PFSK-1 (cell line): ENCODE results near the gene WIPF3.

Experiments
- FOXP2 ChIP-seq: optimal IDR thresholded peaks from 2 replicates; pipeline ENCODE3; 2011; ENCODE audit warnings: borderline replicate concordance, control low read depth, inconsistent platforms; ENCODE audit not compliant: insufficient read depth; ENCODE audit errors: extremely low read length, extremely low read depth
- POLR2AphosphoS5 ChIP-seq: IDR thresholded peaks from 2 replicates; pipeline ENCODE4 v1.6.1; 2012; ENCODE audit warnings: low read depth, mild to moderate bottlenecking, control low read depth, low read length, moderate library complexity
- SIN3A ChIP-seq: IDR thresholded peaks from 2 replicates; pipeline ENCODE4 v1.6.1; 2012; ENCODE audit warnings: mild to moderate bottlenecking, low read length, moderate library complexity, borderline replicate concordance; ENCODE audit not compliant: insufficient read depth
- TAF1 ChIP-seq: IDR thresholded peaks from 2 replicates; pipeline ENCODE4 v1.6.1; 2012; ENCODE audit warnings: low read length, control low read depth, borderline replicate concordance; ENCODE audit not compliant: insufficient read depth
- TF ChIP-seq, protein P1 (sequence below), 2 experiments: IDR thresholded peaks; 2 replicates each; pipeline versions ENCODE4 v1.6.1 to v1.8.0; 2011 to 2012; ENCODE audit warnings: low read depth in 2 of 2, low read length in 2 of 2, control low read depth in 1 of 2, inconsistent platforms in 1 of 2, mild to moderate bottlenecking in 1 of 2, moderate library complexity in 1 of 2; ENCODE audit not compliant: insufficient read depth in 1 of 2

The WIPF3 gene

DNA sequence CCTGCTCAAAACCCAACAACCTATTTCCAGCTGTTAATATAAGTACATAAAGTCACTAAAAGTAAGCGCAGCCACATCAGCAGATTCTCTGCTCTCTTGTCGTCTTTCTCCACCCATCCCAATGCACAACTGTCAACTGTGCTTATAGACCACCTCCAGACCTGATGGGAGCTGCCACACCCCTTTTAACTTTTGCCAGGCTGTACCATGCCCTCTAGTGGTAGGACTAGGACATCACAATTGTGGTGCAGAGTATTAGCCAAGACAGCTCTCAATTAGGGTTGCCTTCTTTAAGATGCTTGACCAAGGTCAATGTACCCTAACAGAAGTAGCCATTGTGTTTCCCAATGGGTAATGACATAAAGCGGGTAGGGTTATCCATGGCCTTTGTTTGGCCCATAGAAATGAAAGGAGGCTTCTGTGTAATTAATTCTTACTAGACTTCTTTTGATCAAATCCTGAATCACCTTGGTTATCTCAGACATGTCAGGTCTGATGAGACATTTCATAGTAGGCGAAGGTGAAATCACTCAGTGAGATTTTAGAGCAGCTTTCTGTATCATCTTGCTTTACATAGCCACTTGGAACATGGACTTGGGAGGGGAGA is 115.2 kb downstream of the WIPF3 start:
- TF ChIP-seq SIN3A (no peak), TAF1 (no peak), FOXP2 (no peak), POLR2AphosphoS5 (no peak)
- TF ChIP-seq, protein P1, sequence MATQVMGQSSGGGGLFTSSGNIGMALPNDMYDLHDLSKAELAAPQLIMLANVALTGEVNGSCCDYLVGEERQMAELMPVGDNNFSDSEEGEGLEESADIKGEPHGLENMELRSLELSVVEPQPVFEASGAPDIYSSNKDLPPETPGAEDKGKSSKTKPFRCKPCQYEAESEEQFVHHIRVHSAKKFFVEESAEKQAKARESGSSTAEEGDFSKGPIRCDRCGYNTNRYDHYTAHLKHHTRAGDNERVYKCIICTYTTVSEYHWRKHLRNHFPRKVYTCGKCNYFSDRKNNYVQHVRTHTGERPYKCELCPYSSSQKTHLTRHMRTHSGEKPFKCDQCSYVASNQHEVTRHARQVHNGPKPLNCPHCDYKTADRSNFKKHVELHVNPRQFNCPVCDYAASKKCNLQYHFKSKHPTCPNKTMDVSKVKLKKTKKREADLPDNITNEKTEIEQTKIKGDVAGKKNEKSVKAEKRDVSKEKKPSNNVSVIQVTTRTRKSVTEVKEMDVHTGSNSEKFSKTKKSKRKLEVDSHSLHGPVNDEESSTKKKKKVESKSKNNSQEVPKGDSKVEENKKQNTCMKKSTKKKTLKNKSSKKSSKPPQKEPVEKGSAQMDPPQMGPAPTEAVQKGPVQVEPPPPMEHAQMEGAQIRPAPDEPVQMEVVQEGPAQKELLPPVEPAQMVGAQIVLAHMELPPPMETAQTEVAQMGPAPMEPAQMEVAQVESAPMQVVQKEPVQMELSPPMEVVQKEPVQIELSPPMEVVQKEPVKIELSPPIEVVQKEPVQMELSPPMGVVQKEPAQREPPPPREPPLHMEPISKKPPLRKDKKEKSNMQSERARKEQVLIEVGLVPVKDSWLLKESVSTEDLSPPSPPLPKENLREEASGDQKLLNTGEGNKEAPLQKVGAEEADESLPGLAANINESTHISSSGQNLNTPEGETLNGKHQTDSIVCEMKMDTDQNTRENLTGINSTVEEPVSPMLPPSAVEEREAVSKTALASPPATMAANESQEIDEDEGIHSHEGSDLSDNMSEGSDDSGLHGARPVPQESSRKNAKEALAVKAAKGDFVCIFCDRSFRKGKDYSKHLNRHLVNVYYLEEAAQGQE (IDR thresholded peaks at IDR 0.05; ENCODE audit: insufficient read depth in 1 of 2, low read depth in 2 of 2, low read length in 2 of 2), result no peak

DNA sequence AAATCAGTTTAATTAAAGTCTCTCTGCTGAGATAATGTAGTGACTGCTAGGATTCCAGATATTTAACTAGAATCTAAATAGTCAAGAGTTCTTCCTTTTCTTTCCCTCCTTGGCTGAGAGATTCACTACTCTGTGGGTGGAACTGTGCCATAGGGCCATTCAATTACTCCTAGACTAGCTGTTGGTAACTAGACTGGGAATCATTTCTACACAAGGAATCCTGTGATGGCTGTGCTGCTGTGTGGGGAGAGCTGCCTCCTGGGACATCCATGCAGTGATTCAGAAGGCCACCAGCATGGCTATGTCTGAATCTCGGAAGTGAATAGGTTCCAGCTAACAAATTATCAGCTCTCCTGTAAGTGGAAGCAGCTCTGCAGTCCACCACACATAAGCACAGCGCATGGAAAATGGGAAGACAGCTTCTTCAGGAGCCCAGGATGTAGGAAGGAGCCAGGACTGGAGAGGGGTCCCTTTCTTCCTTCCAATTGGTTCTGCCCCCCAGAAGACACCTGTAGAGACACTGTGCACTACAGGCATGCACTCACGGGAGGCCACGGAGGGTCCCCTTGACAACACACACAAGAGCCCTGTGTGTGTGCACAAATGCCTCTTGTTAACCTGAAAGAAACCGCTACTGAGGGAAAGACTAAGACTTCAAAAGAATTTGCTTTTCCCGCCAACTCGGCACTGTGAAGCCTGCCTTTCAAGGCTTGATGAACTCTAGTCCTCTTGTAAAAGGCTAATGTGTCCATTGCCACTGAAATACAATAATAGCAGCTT is 116.8 kb downstream of the WIPF3 start:
- TF ChIP-seq, protein P1 (IDR thresholded peaks at IDR 0.05; ENCODE audit: insufficient read depth in 1 of 2, low read depth in 2 of 2, low read length in 2 of 2), result no peak
- TF ChIP-seq POLR2AphosphoS5 (no peak), TAF1 (no peak), FOXP2 (no peak), SIN3A (no peak)

DNA sequence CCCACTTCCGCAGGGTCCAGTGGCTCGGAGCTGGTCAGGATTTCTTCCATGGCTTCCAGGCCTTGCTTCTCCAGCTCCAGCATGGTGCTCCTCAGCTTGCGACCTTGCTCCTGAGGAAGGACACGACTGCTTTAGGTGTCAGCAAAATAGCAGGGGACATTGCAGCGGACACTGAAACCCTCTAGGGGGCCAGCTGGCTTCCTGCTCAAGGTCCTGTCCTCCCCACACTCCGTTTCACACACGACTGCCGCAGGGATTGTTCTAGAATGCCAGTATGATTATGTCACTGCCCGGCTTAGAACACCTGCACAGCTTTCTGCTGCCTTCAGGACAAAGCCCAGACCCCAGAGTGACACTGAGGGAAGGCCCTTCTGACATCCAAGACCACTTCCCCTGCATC is 117.7 kb downstream of the WIPF3 start:
- TF ChIP-seq POLR2AphosphoS5 (no peak), TAF1 (no peak), FOXP2 (no peak), SIN3A (no peak)
- TF ChIP-seq, protein P1 (IDR thresholded peaks at IDR 0.05; ENCODE audit: insufficient read depth in 1 of 2, low read depth in 2 of 2, low read length in 2 of 2), result no peak

DNA sequence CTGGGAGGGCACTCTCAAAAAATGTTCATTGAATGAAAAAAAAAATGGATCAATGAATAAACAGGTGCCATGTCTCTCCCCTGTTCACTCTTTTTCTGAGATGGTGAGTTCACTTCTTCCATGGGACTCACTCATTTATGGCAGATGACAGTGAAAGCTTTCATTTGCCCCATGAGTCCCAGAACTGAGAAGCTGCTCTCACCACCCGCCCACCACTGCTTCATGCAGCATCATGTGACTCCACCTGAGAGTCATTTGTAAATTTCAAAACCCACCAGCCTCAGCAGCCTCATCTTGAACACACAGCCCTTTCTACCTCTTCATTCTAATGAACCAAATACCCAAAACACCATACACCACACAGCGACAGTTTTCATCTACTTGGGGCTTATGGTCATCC is 118.4 kb downstream of the WIPF3 start:
- TF ChIP-seq SIN3A (no peak), FOXP2 (no peak), TAF1 (no peak), POLR2AphosphoS5 (no peak)
- TF ChIP-seq, protein P1 (IDR thresholded peaks at IDR 0.05; ENCODE audit: insufficient read depth in 1 of 2, low read depth in 2 of 2, low read length in 2 of 2), result no peak
